ENCODE measurements around the gene CYP1A2. TPM values are rescaled to one million over a fixed set of nuclear protein-coding genes. Genes with fewer than 3 reads are reported as not detected.

The CYP1A2 gene
- total RNA-seq, 2 experiments from 2014 or later, result not detected

GRCh38 chr15:74752531-74752930, 3.9 kb downstream of the CYP1A2 start:
- TF ChIP-seq CTCF (IDR thresholded peaks at IDR 0.05), result no peak
- no peak for ATAC-seq
- ChIA-PET POLR2A (no interaction called here), CTCF (no interaction called here)
- no peak for DNase-seq
- no peaks in the 10 kb centered on the region for H3K4me1 Mint-ChIP-seq (ENCODE audit: low read depth)
- H3K27ac Mint-ChIP-seq, result no peak overlapping the region
- H3K9me3 Mint-ChIP-seq, result no peaks in the 10 kb centered on the region
- H3K36me3 Mint-ChIP-seq (ENCODE audit: low read depth), result no peaks in the 10 kb centered on the region
- H3K4me3 Mint-ChIP-seq, result no peak overlapping the region
- H3K27me3 Mint-ChIP-seq, result no peaks in the 10 kb centered on the region
- intact Hi-C loops (cut with micrococcal nuclease), result no loop called here

GRCh38 chr15:74754593-74755215, 6.1 kb downstream of the CYP1A2 start:
- Mint-ChIP-seq H3K36me3 (ENCODE audit: low read depth) (no peaks in the 10 kb centered on the region), H3K27ac (no peak overlapping the region), H3K4me3 (no peak overlapping the region), H3K9me3 (no peaks in the 10 kb centered on the region), H3K27me3 (no peaks in the 10 kb centered on the region), H3K4me1 (ENCODE audit: low read depth) (no peaks in the 10 kb centered on the region)
- DNase-seq, result no peak
- ChIA-PET POLR2A (interaction anchor here (0.6 kb wide), 1 partner anchor 75 kb away, joined by 6 read pairs; no protein-coding TSS in a partner anchor), CTCF (interaction anchor here (1.0 to 2.1 kb wide), 2 partner anchors 14 to 123 kb away, joined by 5 to 10 read pairs; no protein-coding TSS in a partner anchor)
- intact Hi-C loops (cut with micrococcal nuclease), result no loop called here
- no peak for ATAC-seq
- TF ChIP-seq CTCF (IDR thresholded peaks at IDR 0.05), result no peak

GRCh38 chr15:74758736-74759135, 10.1 kb downstream of the CYP1A2 start:
- Mint-ChIP-seq H3K9me3 (no peaks in the 10 kb centered on the region), H3K4me1 (ENCODE audit: low read depth) (peaks cover 12% of the 10 kb centered on the region), H3K4me3 (no peak overlapping the region), H3K27me3 (no peaks in the 10 kb centered on the region), H3K27ac (no peak overlapping the region), H3K36me3 (ENCODE audit: low read depth) (no peaks in the 10 kb centered on the region)
- no peak for ATAC-seq
- no peak for DNase-seq
- CTCF ChIA-PET, result interaction anchor here (5.2 to 19.3 kb wide), 2 partner anchors 11 to 122 kb away, joined by 60 to 576 read pairs; no protein-coding TSS in a partner anchor
- intact Hi-C loops (cut with micrococcal nuclease), result no loop called here
- TF ChIP-seq CTCF (IDR thresholded peaks at IDR 0.05), result no peak
- POLR2A ChIA-PET, result interaction anchor here (1.4 kb wide), 1 partner anchor 46 kb away, joined by 3 read pairs; no protein-coding TSS in a partner anchor

- Mint-ChIP-seq H3K4me3 (no peak overlapping the region), H3K27me3 (peaks cover 2% of the 10 kb centered on the region), H3K4me1 (ENCODE audit: low read depth) (peaks cover 12% of the 10 kb centered on the region), H3K36me3 (ENCODE audit: low read depth) (no peaks in the 10 kb centered on the region), H3K9me3 (no peaks in the 10 kb centered on the region), H3K27ac (peak overlapping the region; percentile 42)
- no peak for TF ChIP-seq CTCF (IDR thresholded peaks at IDR 0.05)
- POLR2A ChIA-PET, result interaction anchor here (0.6 to 1.2 kb wide), 5 partner anchors 17 to 183 kb away, joined by 3 to 4 read pairs (median 3); no protein-coding TSS in a partner anchor
- no peak for DNase-seq
- intact Hi-C loops (cut with micrococcal nuclease), result no loop called here
- CTCF ChIA-PET, result interaction anchor here (0.9 to 30.3 kb wide), 7 partner anchors 9 to 387 kb away, joined by 3 to 1327 read pairs (median 4); partner anchors contain the start of gene CSK
- no peak for ATAC-seq
These were observed 14.1 kb downstream of the CYP1A2 start for GRCh38 chr15:74762791-74763150.

- ATAC-seq (no peak), DNase-seq (no peak)
- Mint-ChIP-seq H3K27ac (no peak overlapping the region), H3K9me3 (no peaks in the 10 kb centered on the region), H3K27me3 (peaks cover 2% of the 10 kb centered on the region), H3K36me3 (ENCODE audit: low read depth) (no peaks in the 10 kb centered on the region), H3K4me1 (ENCODE audit: low read depth) (peaks cover 12% of the 10 kb centered on the region), H3K4me3 (no peak overlapping the region)
- POLR2A ChIA-PET, result interaction anchor here (0.6 to 1.2 kb wide), 3 partner anchors 48 to 171 kb away, joined by 3 to 4 read pairs (median 3); no protein-coding TSS in a partner anchor
- no peak for TF ChIP-seq CTCF (IDR thresholded peaks at IDR 0.05)
- intact Hi-C loops (cut with micrococcal nuclease), result no loop called here
- CTCF ChIA-PET, result interaction anchor here (0.9 to 30.3 kb wide), 6 partner anchors 8 to 388 kb away, joined by 3 to 1327 read pairs (median 6); partner anchors contain the start of gene CSK
These were observed 14.8 kb downstream of the CYP1A2 start for GRCh38 chr15:74763416-74763815.

Data from activated CD8-positive, alpha-beta T cell treated with anti-CD3 and anti-CD28 coated beads for 36 hours (primary cell).